ENCODE data around the gene RGS3. TPM values are rescaled to one million over a fixed set of nuclear protein-coding genes. Genes with fewer than 3 reads are reported as not detected.

Gene RGS3
- total and polyA plus RNA-seq, 2 of the 13 experiments (the other 11 are each of a cell fraction or from before 2014, with no cell fraction given), result 17.1 to 28.8 TPM

- no peak for TF ChIP-seq ZNF407 (CRISPR knock-in tag; IDR thresholded peaks at IDR 0.05; ENCODE audit: not compliant biosample characterization)
- TF ChIP-seq MED1 (CRISPR knock-in tag; IDR thresholded peaks at IDR 0.05), result no peak
Measured at GRCh38 chr9:113483676-113484257, 20.2 kb downstream of the RGS3 start (continued).

GRCh38 chr9:113484258-113484730 is 20.8 kb downstream of the RGS3 start:
- H3K9ac ChIP-seq (ENCODE audit: insufficient read depth, low read depth, low read length), result no peak overlapping the region
- no peaks in the 10 kb centered on the region for H3K79me2 ChIP-seq (ENCODE audit: insufficient read depth, low read length)
- no peak overlapping the region for H3K4me3 ChIP-seq (replicated peaks in 1 of 3; ENCODE audit: insufficient read depth in 1 of 3, low read depth in 2 of 3, low read length in 3 of 3)
- intact Hi-C loops (cut with micrococcal nuclease; ENCODE audit: unreplicated experiment) (no loop called here), in situ Hi-C loops (cut with HindIII; ENCODE audit: extremely low pct_ligation_motif_present, low pct_unique_long_range_greater_than_20kb) (no loop called here)
- no peaks in the 10 kb centered on the region for H3K9me3 ChIP-seq (ENCODE audit: low read length)
- peaks cover 1% of the 10 kb centered on the region for H3K4me1 ChIP-seq (ENCODE audit: insufficient read depth, low read length)
- WGBS (ENCODE audit: low lambda C conversion rate), result 85% methylated on average over 2 of the region's 2 CpGs
- H3K4me2 ChIP-seq (ENCODE audit: low read depth, low read length), result no peak overlapping the region
- H2AFZ ChIP-seq (ENCODE audit: low read length), result no peak overlapping the region
- CTCF ChIA-PET (ENCODE audit: low intra/inter-chr PET ratio, low total read pairs), result no interaction called here
- POLR2A ChIA-PET, result interaction anchor here (1.9 kb wide), 1 partner anchor 21 kb away, joined by 8 read pairs; no protein-coding TSS in a partner anchor
- DNase-seq (ENCODE audit: low spot score) (peak; percentile 51), FAIRE-seq (no peak), ATAC-seq (no peak; the same call in 2 of the 3 replicates)
- BruUV-seq (replicated peaks), result no TSS peak
- no peaks in the 10 kb centered on the region for H3K27me3 ChIP-seq (ENCODE audit: control insufficient read depth in 1 of 2, insufficient read depth in 2 of 2, low read length in 2 of 2)
- TF ChIP-seq SP4 (CRISPR knock-in tag; IDR thresholded peaks at IDR 0.05) (no peak), ZNF264 (CRISPR knock-in tag; IDR thresholded peaks at IDR 0.05) (no peak), ZNF766 (CRISPR knock-in tag; IDR thresholded peaks at IDR 0.05; ENCODE audit: borderline replicate concordance) (no peak), ELF3 (CRISPR knock-in tag; IDR thresholded peaks at IDR 0.05) (no peak), ZNF362 (CRISPR knock-in tag; IDR thresholded peaks at IDR 0.05; ENCODE audit: borderline replicate concordance) (peak; percentile 60; the same call in 1 of the 2 replicates), SOX5 (CRISPR knock-in tag; IDR thresholded peaks at IDR 0.05; ENCODE audit: borderline replicate concordance) (peak; percentile 19; the same call in 1 of the 2 replicates), SOX13 (IDR thresholded peaks at IDR 0.05) (no peak), SOX13 (CRISPR knock-in tag; conservative IDR thresholded peaks at IDR 0.05 in 1 of 2, IDR thresholded peaks at IDR 0.05 in 1 of 2) (peak in 1 of 2 experiments; percentile 51; a peak in 1 of 4 replicates)
- H4K20me1 ChIP-seq (ENCODE audit: insufficient read depth, low read length), result no peaks in the 10 kb centered on the region
- no peak overlapping the region for H3K27ac ChIP-seq (ENCODE audit: extremely low read length, insufficient read depth, low read length)
- H3K36me3 ChIP-seq (replicated peaks in 1 of 2; ENCODE audit: control insufficient read depth in 1 of 2, insufficient read depth in 2 of 2, low read length in 2 of 2), result peaks cover 17 to 66% of the 10 kb centered on the region in 2 experiments; a peak in 4 of 5 replicates
